ENCODE data around the gene SF3A1.

Gene SF3A1

GRCh38 chr22:30301995-30302809 is 54.5 kb downstream of the SF3A1 start:
- DNase-seq (ENCODE audit: low read depth in 2 of 2): no peak

- DNase-seq (ENCODE audit: low read depth in 2 of 2): no peak
These were observed 57.4 kb downstream of the SF3A1 start for GRCh38 chr22:30299322-30299721.

GRCh38 chr22:30297991-30298701 is 58.5 kb downstream of the SF3A1 start:
- no peak for DNase-seq (ENCODE audit: low read depth in 2 of 2)

- no peak for DNase-seq (ENCODE audit: low read depth in 2 of 2)
These were observed 59.3 kb downstream of the SF3A1 start for GRCh38 chr22:30297276-30297990.

GRCh38 chr22:30296833-30297232 is 59.9 kb downstream of the SF3A1 start:
- no peak for DNase-seq (ENCODE audit: low read depth in 2 of 2)

- DNase-seq (ENCODE audit: low read depth in 2 of 2): no peak
These were observed 60.4 kb downstream of the SF3A1 start for GRCh38 chr22:30296324-30296723.

- no peak for DNase-seq (ENCODE audit: low read depth in 2 of 2)
These were observed 61.1 kb downstream of the SF3A1 start for GRCh38 chr22:30295576-30295975.

GRCh38 chr22:30294830-30295229 is 61.9 kb downstream of the SF3A1 start:
- no peak for DNase-seq (ENCODE audit: low read depth in 2 of 2)

- DNase-seq (ENCODE audit: low read depth in 2 of 2): no peak
These were observed 62.6 kb downstream of the SF3A1 start for GRCh38 chr22:30294066-30294465.

GRCh38 chr22:30293026-30293425 is 63.7 kb downstream of the SF3A1 start:
- DNase-seq (ENCODE audit: low read depth in 2 of 2): no peak

- DNase-seq (ENCODE audit: low read depth in 2 of 2): no peak
These were observed 64.4 kb downstream of the SF3A1 start for GRCh38 chr22:30292069-30292970.

GRCh38 chr22:30291058-30291892 is 65.4 kb downstream of the SF3A1 start:
- no peak for DNase-seq (ENCODE audit: low read depth in 2 of 2)

GRCh38 chr22:30290342-30291057 is 66.2 kb downstream of the SF3A1 start:
- no peak for DNase-seq (ENCODE audit: low read depth in 2 of 2)

GRCh38 chr22:30289980-30290313 is 66.7 kb downstream of the SF3A1 start:
- no peak for DNase-seq (ENCODE audit: low read depth in 2 of 2)

- peak; percentile 75 to 78 for DNase-seq (ENCODE audit: low read depth in 2 of 2)
These were observed 67.3 kb downstream of the SF3A1 start, which contains the start of gene CASTOR1 for GRCh38 chr22:30289141-30289979. Gene CASTOR1 (minus strand): TSS chr22:30289505. CDS start chr22:30289497, 8 bp downstream.

GRCh38 chr22:30288419-30289140 is 68.1 kb downstream of the SF3A1 start:
- DNase-seq (ENCODE audit: low read depth in 2 of 2): no peak

- DNase-seq (ENCODE audit: low read depth in 2 of 2): peak; percentile 75 to 85
These were observed 68.9 kb downstream of the SF3A1 start for GRCh38 chr22:30287648-30288418.

Data from stimulated activated CD8-positive, alpha-beta memory T cell treated with anti-CD3 and anti-CD28 coated beads, Interleukin-7, amount 100 ng/mL, for 4 hours (primary cell).